K562 (cell line): ENCODE measurements around the gene DNAAF1. TPM values are rescaled to one million over a fixed set of nuclear protein-coding genes. Genes with fewer than 3 reads are reported as not detected.
A peak's percentile ranks its signal among the peaks of the same experiment; 100 is the strongest.

Source experiments
- CBX8 ChIP-seq: fragments of 200-600 bp; sonication (generic); IDR thresholded peaks from 2 replicates; pipeline ENCODE4 v1.6.1; 2012; ENCODE audit warnings: borderline replicate concordance, mixed run types, low read depth, mild to moderate bottlenecking, moderate library complexity, mixed read lengths, low read length, control low read depth, inconsistent platforms; ENCODE audit not compliant: poor library complexity, severe bottlenecking; ENCODE audit errors: extremely low read depth
- GABPB2 ChIP-seq: fragments of 250-450 bp; sonication (Bioruptor Pico); conservative IDR thresholded peaks from 2 replicates; pipeline ENCODE4 v1.5.1; 2021; ENCODE audit warnings: mild to moderate bottlenecking
- ILK ChIP-seq: fragments of 450-650 bp; IDR thresholded peaks from 2 replicates; pipeline ENCODE4 v1.6.1; 2016; ENCODE audit warnings: missing genetic modification characterization, low read depth, mild to moderate bottlenecking, missing compliant biosample characterization, moderate library complexity, borderline replicate concordance
- KAT7 ChIP-seq: sonication (generic); formaldehyde crosslinking; IDR thresholded peaks from 2 replicates; pipeline ENCODE4 v1.8.0; 2022; ENCODE audit warnings: missing genetic modification reagents, mild to moderate bottlenecking, borderline replicate concordance
- NFE2 ChIP-seq: IDR thresholded peaks from 2 replicates; pipeline ENCODE4 v1.6.1; 2014; ENCODE audit warnings: antibody characterized with exemption, low read depth
- NFE2L1 ChIP-seq: fragments of 450-650 bp; IDR thresholded peaks from 2 replicates; pipeline ENCODE4 v1.6.1; 2016; ENCODE audit warnings: missing genetic modification characterization, low read depth, mild to moderate bottlenecking, missing compliant biosample characterization, moderate library complexity, borderline replicate concordance
- PTBP1 ChIP-seq: fragments of 200-400 bp; formaldehyde crosslinking; IDR thresholded peaks from 2 replicates; pipeline ENCODE4 v1.6.1; 2017; ENCODE audit warnings: low read depth, low read length
- RBBP5 ChIP-seq: fragments of 200-600 bp; sonication (generic); IDR thresholded peaks from 2 replicates; pipeline ENCODE4 v1.6.1; 2012; ENCODE audit warnings: borderline replicate concordance, mild to moderate bottlenecking, low read length, control low read depth, inconsistent platforms; ENCODE audit not compliant: insufficient read depth, poor library complexity, severe bottlenecking
- ZKSCAN8 ChIP-seq: fragments of 200-800 bp; sonication (Bioruptor generic); IDR thresholded peaks from 2 replicates; pipeline ENCODE4 v1.6.1; 2016; ENCODE audit warnings: missing genetic modification characterization, missing compliant biosample characterization
- ZNF184 ChIP-seq: sonication (generic); formaldehyde crosslinking; IDR thresholded peaks from 2 replicates; pipeline ENCODE4 v1.5.0; 2020; ENCODE audit warnings: missing genetic modification reagents
- ZNF239 ChIP-seq: fragments of 250-450 bp; sonication (Bioruptor Pico); IDR thresholded peaks from 2 replicates; pipeline ENCODE4 v1.4.0; 2020; ENCODE audit warnings: mild to moderate bottlenecking
- ZNF316 ChIP-seq: fragments of 450-650 bp; IDR thresholded peaks from 2 replicates; pipeline ENCODE4 v1.6.1; 2016
- polyA plus RNA-seq, 8 experiments: library from polyadenylated mRNA; depleted of rRNA in 4 of 8; stranded (reverse) in 5 of 8; unstranded in 3 of 8; fragments of >200 nt; fragmentation: Nextera tagmentation in 2 of 8; fragmentation: Illumina TruSeq in 1 of 8; extraction: Ambion mirVana in 2 of 8; extraction: Trizol in 1 of 8; gene quantifications; 2 replicates each; pipeline versions ENCODE4 v1.2.1 to v1.2.3, GENCODE V29; 2011 to 2014; ENCODE audit warnings: inconsistent platforms in 1 of 8, missing spikeins in 1 of 8
- total RNA-seq, 7 experiments: library from RNA; depleted of rRNA in 6 of 7; stranded (reverse); fragments of >200 nt in 6 of 7; fragmentation: Illumina TruSeq in 2 of 7; extraction: Trizol in 2 of 7; gene quantifications; 2 replicates each; pipeline versions ENCODE4 v1.2.1 to v1.2.3, GENCODE V29; 2011 to 2021; ENCODE audit warnings: low replicate concordance in 1 of 7
- TF ChIP-seq, protein P1 (sequence below): fragments of 450-650 bp; IDR thresholded peaks from 2 replicates; pipeline ENCODE4 v1.6.1; 2016
- TF ChIP-seq, protein P2 (sequence below): IDR thresholded peaks from 2 replicates; pipeline ENCODE4 v1.6.1; 2011; ENCODE audit warnings: borderline replicate concordance, low read depth, mild to moderate bottlenecking, moderate library complexity, low read length; ENCODE audit not compliant: insufficient read depth, poor library complexity, severe bottlenecking
- TF ChIP-seq, protein P3 (sequence below), 2 experiments: IDR thresholded peaks in 1 of 2; conservative IDR thresholded peaks in 1 of 2; 2 replicates each; pipeline ENCODE4 v1.6.1; 2016; ENCODE audit warnings: low read depth in 2 of 2, mild to moderate bottlenecking in 1 of 2, missing compliant biosample characterization in 1 of 2, missing genetic modification characterization in 1 of 2, moderate library complexity in 1 of 2

The DNAAF1 gene
- total and polyA plus RNA-seq, 9 of the 15 experiments (the other 6 are each of a cell fraction or from before 2014, with no cell fraction given), result 0.01 TPM; not detected in 8

DNA sequence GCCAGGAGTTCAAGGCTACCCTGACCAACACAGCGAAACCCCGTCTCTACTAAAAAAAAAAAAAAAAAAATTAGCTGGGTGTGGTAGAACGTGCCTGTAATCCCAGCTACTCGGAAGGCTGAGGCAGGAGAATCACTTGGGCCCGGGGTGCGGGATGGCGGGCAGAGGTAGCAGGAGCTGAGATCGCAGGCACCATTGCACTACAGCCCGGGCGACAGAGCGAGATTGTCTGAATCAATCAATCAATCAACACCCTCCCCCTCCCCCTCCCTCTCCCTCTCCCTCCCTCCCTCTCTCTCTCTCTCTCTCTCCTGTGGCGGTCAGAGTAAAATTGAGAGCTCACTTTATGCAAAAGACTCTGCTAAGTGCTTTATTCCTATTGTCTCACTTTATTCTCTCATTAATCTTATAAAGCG lies 1.3 kb upstream of the DNAAF1 start (continued):
- TF ChIP-seq, protein P1, sequence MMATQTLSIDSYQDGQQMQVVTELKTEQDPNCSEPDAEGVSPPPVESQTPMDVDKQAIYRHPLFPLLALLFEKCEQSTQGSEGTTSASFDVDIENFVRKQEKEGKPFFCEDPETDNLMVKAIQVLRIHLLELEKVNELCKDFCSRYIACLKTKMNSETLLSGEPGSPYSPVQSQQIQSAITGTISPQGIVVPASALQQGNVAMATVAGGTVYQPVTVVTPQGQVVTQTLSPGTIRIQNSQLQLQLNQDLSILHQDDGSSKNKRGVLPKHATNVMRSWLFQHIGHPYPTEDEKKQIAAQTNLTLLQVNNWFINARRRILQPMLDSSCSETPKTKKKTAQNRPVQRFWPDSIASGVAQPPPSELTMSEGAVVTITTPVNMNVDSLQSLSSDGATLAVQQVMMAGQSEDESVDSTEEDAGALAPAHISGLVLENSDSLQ, result peak; percentile 91
- TF ChIP-seq PTBP1 (no peak), ZNF239 (no peak), NFE2 (no peak), GABPB2 (CRISPR knock-in tag) (no peak), ILK (tag) (no peak), RBBP5 (peak; percentile 1), ZNF316 (no peak), KAT7 (CRISPR knock-in tag) (no peak), ZNF184 (CRISPR knock-in tag) (no peak), NFE2L1 (tag) (no peak), CBX8 (no peak), ZKSCAN8 (CRISPR knock-in tag) (no peak)
- TF ChIP-seq, protein P2, sequence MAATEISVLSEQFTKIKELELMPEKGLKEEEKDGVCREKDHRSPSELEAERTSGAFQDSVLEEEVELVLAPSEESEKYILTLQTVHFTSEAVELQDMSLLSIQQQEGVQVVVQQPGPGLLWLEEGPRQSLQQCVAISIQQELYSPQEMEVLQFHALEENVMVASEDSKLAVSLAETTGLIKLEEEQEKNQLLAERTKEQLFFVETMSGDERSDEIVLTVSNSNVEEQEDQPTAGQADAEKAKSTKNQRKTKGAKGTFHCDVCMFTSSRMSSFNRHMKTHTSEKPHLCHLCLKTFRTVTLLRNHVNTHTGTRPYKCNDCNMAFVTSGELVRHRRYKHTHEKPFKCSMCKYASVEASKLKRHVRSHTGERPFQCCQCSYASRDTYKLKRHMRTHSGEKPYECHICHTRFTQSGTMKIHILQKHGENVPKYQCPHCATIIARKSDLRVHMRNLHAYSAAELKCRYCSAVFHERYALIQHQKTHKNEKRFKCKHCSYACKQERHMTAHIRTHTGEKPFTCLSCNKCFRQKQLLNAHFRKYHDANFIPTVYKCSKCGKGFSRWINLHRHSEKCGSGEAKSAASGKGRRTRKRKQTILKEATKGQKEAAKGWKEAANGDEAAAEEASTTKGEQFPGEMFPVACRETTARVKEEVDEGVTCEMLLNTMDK, result no peak
- TF ChIP-seq, protein P3, sequence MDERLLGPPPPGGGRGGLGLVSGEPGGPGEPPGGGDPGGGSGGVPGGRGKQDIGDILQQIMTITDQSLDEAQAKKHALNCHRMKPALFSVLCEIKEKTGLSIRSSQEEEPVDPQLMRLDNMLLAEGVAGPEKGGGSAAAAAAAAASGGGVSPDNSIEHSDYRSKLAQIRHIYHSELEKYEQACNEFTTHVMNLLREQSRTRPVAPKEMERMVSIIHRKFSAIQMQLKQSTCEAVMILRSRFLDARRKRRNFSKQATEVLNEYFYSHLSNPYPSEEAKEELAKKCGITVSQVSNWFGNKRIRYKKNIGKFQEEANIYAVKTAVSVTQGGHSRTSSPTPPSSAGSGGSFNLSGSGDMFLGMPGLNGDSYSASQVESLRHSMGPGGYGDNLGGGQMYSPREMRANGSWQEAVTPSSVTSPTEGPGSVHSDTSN (CRISPR knock-in tag; IDR thresholded peaks at IDR 0.05; ENCODE audit: low read depth), result no peak
- TF ChIP-seq, protein P3 (tag; conservative IDR thresholded peaks at IDR 0.05; ENCODE audit: low read depth), result peak; percentile 93
